GM19099 (cell line): ENCODE measurements around the gene NCSTN.

ENCODE experiments used
- POLR2A ChIP-seq: IDR thresholded peaks from 3 replicates; pipeline ENCODE4 v1.6.1; 2011; ENCODE audit warnings: low read depth; ENCODE audit not compliant: insufficient read length; ENCODE audit errors: extremely low read depth

NCSTN gene

DNA sequence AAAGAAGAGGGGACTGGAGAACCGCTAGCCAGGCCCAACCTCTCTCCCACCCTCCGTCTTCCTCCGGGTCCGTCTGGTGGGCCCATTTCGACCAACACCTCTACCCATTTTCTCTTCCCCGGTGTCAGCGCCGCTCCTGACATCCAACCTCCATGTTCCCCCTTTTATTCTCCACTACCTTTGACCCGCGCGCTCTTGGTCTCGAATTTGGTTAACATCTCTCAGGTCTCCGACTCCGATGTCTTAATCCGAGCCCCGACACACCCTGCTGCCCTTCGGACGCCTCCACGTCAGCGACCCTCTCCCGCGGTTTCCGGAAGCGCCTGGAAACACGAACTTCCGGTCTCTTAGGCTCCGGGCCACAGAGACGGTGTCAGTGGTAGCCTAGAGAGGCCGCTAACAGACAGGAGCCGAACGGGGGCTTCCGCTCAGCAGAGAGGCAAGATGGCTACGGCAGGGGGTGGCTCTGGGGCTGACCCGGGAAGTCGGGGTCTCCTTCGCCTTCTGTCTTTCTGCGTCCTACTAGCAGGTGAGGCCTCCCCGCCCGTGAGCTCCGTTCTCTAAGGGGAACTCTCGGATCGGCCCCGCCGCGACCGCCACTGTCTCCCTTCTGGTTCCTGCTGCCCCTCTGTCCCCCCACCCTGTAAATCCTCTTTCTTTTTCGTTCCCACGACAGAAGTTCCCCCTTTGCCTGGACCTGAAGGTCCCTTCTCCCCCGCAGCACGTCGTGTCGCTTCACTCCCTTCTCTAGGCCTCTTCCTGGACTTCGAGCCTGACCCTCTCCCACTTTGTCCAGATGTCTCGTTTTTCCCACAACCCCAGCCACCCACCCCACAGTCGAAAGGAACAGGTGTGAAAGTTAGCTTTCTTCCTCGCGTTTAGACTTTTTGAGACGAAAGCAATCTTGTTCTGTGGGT is at the start of gene NCSTN, which contains the start of gene COPA:
Gene NCSTN, plus strand, starts transcription at position 431 of the 917 bp plus-strand sequence. Its CDS starts 14 bp downstream, at position 445.
Gene COPA, minus strand, starts transcription at position 298 of the 917 bp plus-strand sequence. Its CDS starts 80 bp downstream, at position 218.
- TF ChIP-seq POLR2A = peak; percentile 92

DNA sequence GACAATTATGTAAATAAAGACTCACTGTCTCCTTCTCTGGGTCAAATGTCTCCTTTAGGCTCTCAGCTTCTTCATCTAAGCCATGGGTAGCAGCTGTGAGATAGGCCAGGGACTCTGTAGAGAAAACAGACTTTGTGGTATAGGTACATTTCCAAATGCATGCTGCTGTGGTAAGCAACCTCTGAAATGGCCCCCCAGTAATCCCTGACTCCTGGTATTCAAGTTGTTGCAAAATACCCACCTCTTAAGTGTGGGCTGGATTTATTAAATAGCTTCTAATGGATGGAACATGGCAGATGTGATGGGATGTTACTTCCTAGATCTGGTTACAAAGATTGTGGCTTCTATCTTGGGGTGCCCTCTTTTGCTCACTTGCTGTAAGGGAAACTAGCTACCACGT is 47.1 kb upstream of the NCSTN start:
- no peak for TF ChIP-seq POLR2A

DNA sequence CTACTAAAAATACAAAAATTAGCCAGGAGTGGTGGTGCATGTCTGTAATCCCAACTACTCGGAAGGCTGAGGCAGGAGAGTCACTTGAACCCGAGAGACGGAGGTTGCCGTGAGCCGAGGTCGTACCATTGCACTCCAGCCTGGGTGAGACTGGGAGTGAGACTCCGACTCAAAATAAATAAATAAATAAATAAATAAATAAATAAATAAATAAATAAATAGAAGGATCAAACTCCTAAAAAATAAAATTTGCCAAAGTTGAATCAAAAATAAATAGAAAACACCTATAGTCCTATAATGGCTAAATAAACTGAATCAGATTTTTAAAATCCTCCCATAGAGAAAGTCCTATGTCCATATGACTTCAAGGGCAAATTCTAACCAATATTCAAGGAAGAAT is 43.0 kb upstream of the NCSTN start:
- no peak for TF ChIP-seq POLR2A

DNA sequence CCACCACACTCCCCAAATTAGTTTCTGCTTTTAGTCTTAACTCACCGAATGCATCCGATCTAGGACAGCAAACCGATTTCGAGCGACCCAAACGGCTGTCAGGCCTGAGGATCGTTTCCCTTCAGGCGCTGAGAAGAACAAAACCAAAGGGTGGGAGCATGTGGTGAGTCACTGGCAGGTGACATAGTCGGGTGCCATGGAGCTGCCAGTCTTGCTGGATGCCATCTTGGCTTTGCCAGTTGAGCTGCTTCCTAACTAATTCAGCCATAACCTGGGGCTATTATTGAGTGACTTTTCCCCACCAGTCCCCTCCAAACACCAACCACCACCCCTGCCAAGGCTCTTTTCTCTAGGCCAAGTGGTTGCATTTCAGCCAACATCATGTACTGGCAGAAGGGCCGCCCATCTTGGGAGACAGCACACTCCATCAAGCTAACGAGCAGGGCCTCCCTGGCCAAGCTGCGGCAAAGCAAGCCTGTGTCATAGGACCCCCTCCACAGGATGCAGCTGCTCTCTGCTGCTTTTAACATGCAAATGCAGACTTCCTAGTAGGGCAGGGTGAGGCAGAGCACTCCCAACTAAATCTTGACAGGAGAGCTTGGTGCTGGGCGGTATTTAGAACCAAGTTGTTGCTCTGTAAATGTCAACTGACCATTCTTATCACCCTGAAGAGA is 35.9 kb upstream of the NCSTN start:
- no peak for TF ChIP-seq POLR2A

DNA sequence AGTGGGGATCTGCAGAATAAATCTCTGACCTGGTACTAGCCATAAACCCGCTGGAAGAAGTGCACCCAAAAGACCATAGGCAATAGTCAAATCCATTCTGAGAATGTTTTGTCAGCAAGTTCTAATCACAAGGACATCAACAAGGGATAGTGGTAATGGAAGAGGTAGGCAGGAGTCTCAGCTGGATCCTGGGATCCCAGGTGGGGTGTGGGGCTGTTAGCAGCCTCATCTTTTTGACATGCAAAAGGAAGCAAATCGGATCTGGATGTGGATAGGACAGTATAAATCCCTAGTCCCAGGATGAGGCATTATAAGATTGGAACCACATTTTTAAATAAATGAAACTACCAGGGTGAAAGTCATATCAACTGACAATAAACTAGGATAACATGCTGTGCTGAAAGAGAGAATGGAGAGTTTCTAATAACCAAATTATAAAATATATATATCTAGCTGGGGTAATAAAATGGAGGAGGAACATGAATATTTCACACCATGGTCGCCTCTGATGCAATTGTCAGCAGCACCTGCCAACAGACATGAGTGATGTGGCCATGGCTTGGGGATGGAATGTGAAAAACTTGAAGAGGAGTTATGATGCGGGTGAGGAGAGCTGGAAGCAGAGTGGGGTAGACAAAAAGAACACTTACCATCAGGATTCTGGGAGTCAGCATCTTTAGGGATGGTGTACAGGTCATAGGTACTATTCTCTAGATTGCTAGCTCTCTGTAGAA is 34.6 kb upstream of the NCSTN start:
- TF ChIP-seq POLR2A = no peak

DNA sequence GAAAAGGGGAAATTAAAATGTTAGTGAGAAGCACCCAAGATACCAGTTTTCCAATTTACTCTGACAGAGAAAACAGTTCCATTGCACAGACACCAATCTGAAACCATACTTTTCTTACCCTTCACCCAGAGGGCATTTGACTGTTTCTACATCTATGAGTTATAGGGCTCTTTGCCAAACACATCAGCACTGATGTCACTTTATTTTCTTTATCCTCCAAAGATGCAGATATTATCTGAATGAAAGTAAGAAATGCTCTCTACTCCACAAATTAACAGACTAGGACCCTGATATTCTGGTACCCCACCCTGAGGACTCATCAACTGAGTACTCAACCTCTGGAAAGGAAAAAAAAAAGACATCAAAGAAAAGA is 34.0 kb upstream of the NCSTN start:
- no peak for TF ChIP-seq POLR2A

DNA sequence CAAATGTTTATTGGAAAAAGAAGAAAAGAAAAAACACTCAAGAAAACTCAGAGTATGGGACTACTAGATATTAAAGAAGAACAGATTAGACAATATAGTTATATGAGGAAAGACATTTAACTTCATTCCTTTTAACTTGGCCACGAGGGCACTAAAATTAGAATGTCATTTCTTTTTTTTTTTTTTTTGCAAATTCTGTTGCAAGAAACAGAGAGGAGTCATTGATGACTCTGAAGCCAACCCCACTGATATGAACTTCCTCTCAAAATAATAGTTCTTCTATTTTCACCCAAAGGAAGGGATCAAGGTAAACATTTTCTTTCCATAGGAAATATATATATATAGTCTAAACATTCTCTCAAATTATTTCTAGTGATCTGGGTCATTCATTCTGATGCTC is 33.6 kb upstream of the NCSTN start:
- no peak for TF ChIP-seq POLR2A

DNA sequence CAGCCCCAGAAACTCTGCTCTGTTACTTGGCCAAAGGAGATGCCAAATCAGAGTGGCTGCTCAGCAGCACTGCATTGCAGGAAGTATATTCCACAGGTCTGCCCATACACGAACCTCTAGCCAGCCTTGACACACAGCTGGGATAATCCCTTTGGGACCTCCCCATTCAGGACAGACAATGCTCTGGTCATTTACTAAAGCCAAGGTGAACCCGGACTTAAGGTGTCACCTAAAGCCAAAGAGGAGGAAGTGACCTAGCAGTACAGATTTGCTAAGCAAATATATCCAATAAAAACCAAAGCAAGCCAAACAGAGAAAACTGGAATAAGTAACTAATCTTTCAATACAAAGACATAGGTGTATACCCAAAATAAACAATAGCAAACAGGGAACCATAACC is 27.8 kb upstream of the NCSTN start:
- no peak for TF ChIP-seq POLR2A

DNA sequence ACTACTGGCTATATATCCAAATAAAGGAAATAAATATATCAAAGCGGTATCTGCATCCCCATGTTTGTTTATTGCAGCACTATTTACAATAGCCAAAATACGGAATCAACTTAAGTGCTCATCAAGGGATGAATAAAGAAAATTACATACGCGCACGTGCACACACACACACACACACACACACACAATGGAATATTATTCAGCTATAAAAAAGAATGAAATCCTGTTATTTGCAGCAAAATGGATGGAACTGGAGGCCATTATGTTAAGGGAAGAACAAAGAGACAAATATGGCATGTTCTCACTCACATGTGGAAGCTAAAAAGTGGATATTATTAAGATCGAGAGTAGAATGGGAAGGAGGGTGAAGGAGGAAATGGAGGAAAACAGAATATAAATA is 20.4 kb upstream of the NCSTN start:
- no peak for TF ChIP-seq POLR2A

DNA sequence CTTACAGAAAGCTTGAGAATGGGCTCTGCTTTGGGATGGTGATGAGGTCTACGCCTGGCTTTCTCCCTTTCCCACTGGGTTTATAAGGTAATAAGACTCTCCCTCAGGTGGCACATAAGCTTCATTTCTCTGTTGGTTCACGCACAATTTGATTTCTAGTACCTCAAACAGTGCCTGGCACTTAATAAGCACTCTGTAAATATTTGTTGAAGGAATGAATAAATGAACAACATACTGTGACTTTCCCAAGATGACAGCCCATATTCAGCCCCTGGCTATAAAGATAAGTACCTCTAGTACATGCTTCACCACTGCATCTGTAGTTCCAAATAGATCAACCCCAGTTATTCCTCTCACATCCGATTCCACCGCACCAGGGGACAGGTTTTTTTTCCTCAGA is 17.9 kb upstream of the NCSTN start:
- TF ChIP-seq POLR2A = no peak

DNA sequence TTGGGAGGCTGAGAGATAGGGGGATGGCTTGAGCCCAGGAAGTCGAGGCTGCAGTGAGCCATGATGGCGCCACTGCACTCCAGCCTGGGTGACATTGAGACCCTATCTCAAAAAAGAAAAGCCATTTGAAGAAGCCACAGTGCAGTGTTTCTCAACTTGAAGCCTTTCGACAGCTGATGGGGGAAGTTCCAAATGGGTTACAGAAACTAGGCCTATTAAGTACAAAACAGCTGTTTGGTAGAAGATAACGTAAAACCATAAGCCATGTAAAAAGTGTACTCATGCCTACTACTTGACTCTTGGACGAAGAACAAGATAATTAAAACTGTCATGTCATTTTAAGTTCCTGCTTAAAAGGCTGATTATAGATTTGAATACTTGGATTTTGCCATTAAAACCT is 16.8 kb upstream of the NCSTN start:
- no peak for TF ChIP-seq POLR2A

DNA sequence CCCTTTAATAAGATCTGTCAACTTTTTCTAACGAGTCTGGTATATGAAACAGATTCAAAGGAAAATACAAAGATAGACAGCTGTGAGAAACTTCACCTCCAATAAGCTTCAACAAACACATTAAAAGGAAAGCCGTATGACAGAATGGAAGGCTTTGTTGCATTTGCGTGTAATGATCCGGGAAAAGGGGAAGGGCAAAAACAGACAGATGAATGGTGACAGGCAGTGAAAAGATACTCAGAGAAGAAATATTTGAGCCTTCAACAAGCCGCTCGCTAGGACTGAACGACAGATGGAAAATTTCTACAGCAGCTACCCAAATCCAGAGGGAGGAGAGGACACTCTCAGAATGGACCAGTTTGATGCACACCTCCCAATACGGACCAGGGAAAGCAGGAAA is 15.0 kb upstream of the NCSTN start:
- TF ChIP-seq POLR2A = no peak

DNA sequence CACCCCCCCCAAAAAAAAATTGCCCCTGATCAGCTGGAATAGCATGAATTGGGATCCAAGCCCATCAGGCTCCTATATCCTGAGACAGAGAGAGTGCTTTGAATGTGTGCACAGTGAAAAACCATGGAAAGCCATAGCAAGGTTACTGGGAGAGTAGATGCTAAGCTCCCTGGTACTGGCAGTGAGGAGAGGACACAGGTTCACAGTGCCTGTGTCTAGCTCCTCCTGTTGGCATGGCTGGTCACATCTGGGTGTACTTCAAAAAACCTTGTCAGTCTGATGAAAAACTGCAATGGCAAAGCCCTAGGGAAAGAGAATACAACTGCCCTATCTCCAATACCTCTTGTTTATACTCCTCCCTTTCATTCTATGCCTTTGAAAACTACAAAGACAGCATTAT is 13.1 kb upstream of the NCSTN start:
- no peak for TF ChIP-seq POLR2A

DNA sequence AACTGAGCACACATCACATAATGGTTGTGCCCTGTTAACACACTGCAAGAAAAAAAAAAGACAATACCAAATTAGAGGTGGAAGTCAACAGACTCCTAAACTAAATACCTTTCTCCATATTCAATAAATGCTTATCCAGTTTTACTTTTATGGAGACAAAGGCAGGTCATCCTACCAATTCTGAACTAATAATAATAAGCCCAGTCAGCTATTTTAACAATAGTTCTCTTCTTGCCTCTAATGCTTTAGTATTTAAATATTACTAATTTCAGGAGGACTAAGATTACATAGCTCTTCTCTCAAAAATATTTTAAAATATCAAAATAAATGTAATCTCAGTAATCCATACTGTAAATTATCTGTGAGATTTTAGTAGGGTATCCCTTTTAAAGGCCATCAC is 10.7 kb upstream of the NCSTN start:
- TF ChIP-seq POLR2A = no peak

DNA sequence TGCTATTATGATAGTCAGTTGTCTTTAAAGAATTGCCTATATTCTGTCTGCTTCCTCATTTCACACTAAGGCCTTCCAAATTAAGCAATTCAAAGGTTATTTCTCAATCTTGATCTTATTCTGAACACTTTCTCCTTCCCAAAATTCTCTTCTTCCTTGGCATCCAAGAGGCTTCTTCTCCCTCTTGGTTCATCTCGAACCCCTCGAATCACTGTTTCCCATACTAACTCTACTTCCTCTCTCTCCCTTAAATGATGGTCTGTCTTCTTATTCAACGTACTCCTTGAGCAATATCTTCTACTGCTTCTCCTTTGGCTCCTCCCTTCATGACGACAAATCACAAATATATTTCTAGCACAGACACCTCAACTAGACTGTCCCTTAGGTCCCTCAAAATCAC is 4.6 kb upstream of the NCSTN start:
- no peak for TF ChIP-seq POLR2A
